ENCODE data around the gene ZMYND8.

The ZMYND8 gene

DNA sequence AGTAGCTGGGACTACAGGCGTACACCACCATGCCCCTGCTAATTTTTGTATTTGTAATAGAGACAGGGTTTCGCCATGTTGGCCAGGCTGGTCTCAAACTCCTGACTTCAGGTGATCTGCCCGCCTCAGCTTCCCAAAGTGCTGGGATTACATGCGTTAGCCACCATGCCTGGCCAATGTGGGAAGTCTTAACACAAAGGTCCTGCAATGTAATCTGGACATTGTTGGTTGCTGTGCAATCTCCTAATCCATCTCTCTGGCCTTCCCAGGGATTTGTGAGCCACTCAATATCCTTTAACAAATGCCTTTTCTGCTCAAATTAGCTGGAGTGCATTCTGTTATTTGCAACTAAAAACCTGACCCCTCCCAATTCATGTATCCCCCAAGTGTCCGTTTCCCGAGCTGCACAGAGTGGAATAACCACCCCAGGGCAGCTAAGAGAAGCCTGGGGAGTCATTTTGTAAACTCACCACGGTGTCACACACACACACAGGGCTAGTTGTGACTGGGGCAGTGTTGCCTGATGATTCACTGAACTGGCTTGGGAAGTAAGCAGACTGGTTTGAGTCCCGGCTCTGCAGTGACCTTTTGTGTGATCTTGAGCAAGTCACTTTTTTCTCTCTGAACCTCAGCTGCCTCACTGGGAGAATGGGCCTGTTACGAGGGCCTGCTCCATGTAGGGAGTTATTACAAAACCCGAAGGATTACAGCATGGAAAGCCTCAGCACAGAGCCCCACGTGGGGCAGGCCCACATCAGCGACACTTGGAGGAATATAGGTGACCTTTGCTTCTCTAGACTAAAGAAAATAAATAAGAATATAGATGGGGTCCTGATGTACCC is 152.3 kb downstream of the ZMYND8 start:
- TF ChIP-seq CTCF (IDR thresholded peaks at IDR 0.05; ENCODE audit: insufficient read depth, low read depth, low read length, missing control alignments) = no peak
- H3K4me3 ChIP-seq (ENCODE audit: low read length) = no peak overlapping the region
- DNase-seq (ENCODE audit: low read depth) = peak; percentile 97

GRCh38 chr20:47202733-47203667 is 153.5 kb downstream of the ZMYND8 start:
- TF ChIP-seq CTCF (IDR thresholded peaks at IDR 0.05; ENCODE audit: insufficient read depth, low read depth, low read length, missing control alignments) = no peak
- H3K4me3 ChIP-seq (ENCODE audit: low read length) = no peak overlapping the region

DNA sequence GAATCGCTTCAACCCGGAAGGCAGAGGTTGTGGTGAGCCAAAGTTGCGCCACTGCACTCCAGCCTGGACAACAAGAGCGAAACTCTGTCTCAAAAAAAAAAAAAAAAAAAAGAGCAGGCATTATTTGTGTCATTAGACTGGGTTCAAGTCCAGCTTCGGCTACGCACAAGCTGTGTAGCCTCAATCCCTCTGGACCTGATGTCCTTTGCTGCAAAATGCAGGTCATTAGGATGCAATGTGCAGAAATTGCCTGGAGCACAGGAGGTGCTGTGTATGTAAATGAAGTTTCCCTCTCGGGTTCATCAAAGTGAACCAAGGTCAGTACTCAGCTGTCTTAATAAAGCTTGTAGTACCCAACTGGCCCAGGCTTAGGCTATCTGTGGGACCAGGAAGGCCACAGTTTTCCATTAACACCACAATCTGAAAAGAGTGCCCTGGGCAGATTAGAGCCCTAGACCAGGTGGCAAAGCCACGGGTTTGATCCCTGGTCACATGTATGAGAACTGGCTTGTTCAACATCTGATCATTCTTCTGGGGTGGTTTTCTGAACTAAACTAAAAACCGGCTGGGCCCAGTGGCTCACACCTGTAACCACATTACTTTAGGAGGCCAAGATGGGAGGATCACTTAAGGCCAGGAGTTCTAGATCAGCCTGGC is 155.3 kb downstream of the ZMYND8 start:
- no peak for DNase-seq (ENCODE audit: low read depth)
- no peak overlapping the region for H3K4me3 ChIP-seq (ENCODE audit: low read length)
- TF ChIP-seq CTCF (IDR thresholded peaks at IDR 0.05; ENCODE audit: insufficient read depth, low read depth, low read length, missing control alignments) = no peak

More at GRCh38 chr20:47202733-47203667, 153.5 kb downstream of the ZMYND8 start:
- no peak for DNase-seq (ENCODE audit: low read depth)

GRCh38 chr20:47198996-47199552 is 157.4 kb downstream of the ZMYND8 start:
- no peak for DNase-seq (ENCODE audit: low read depth)
- no peak for TF ChIP-seq CTCF (IDR thresholded peaks at IDR 0.05; ENCODE audit: insufficient read depth, low read depth, low read length, missing control alignments)
- no peak overlapping the region for H3K4me3 ChIP-seq (ENCODE audit: low read length)

DNA sequence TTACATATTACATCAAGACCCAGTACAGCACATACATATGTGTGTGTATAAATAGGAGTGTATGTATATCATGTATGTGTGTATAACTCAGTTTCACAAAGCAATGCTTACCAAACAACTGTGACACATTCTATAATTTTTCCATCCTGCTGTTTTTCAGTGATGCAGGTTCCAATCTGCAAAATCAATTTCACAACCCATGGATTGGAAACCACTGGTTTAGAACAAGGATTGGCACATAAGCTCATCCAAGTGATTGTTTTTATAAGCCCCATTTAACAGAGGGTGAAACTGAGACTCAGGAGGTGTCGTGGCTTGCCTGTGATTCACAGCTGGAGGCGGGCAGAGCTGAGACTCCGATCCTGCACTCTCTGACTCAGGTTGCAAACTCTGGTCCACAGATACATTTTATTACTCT is 158.2 kb downstream of the ZMYND8 start:
- H3K4me3 ChIP-seq (ENCODE audit: low read length) = no peak overlapping the region
- DNase-seq (ENCODE audit: low read depth) = peak; percentile 71
- TF ChIP-seq CTCF (IDR thresholded peaks at IDR 0.05; ENCODE audit: insufficient read depth, low read depth, low read length, missing control alignments) = no peak

Data from epithelial cell of esophagus (primary cell).